DND-41 (cell line): ENCODE results near the gene TRAPPC10.

Experiments
- EZH2 ChIP-seq: IDR thresholded peaks from 3 replicates; pipeline ENCODE4 v1.6.1; 2012; ENCODE audit warnings: borderline replicate concordance, low read depth, mild to moderate bottlenecking, moderate library complexity, low read length, inconsistent platforms; ENCODE audit not compliant: severe bottlenecking
- TF ChIP-seq, protein P1 (sequence below): IDR thresholded peaks from 2 replicates; pipeline ENCODE4 v1.5.1; 2012; ENCODE audit warnings: borderline replicate concordance, low read length, moderate library complexity, mild to moderate bottlenecking; ENCODE audit not compliant: poor library complexity, severe bottlenecking; ENCODE audit errors: extremely low read depth

- TF ChIP-seq, protein P1, sequence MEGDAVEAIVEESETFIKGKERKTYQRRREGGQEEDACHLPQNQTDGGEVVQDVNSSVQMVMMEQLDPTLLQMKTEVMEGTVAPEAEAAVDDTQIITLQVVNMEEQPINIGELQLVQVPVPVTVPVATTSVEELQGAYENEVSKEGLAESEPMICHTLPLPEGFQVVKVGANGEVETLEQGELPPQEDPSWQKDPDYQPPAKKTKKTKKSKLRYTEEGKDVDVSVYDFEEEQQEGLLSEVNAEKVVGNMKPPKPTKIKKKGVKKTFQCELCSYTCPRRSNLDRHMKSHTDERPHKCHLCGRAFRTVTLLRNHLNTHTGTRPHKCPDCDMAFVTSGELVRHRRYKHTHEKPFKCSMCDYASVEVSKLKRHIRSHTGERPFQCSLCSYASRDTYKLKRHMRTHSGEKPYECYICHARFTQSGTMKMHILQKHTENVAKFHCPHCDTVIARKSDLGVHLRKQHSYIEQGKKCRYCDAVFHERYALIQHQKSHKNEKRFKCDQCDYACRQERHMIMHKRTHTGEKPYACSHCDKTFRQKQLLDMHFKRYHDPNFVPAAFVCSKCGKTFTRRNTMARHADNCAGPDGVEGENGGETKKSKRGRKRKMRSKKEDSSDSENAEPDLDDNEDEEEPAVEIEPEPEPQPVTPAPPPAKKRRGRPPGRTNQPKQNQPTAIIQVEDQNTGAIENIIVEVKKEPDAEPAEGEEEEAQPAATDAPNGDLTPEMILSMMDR: no peak
- TF ChIP-seq EZH2: no peak
Measured at GRCh38 chr21:43978060-43978459, 34.0 kb upstream of the TRAPPC10 start.
